ENCODE data around the gene PDCD4. TPM values are rescaled to one million over a fixed set of nuclear protein-coding genes. Genes with fewer than 3 reads are reported as not detected.

The PDCD4 gene
- total and polyA plus RNA-seq, 2 of the 8 experiments (the other 6 are each of a cell fraction or from before 2014, with no cell fraction given): 3.3 to 26.8 TPM

DNA sequence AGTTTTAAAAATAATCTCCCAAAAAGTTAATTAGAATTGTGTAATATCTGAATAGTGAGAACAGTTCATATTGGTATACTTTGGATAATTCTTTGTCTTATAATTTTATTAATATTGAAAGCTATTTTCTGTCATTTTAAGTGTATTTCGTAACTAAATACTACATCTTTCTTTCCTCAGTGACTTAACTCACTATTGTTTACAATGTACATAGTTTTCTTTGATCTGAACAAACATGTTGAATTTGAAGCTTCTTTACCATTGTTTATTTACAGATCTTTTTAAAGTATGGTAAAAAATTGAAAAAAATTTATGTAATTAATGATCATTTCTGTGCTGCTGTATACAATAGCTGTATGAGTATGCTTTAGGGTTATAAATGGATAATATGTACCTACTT lies 5.1 kb downstream of the PDCD4 start (continued):
- TF ChIP-seq, protein P1, sequence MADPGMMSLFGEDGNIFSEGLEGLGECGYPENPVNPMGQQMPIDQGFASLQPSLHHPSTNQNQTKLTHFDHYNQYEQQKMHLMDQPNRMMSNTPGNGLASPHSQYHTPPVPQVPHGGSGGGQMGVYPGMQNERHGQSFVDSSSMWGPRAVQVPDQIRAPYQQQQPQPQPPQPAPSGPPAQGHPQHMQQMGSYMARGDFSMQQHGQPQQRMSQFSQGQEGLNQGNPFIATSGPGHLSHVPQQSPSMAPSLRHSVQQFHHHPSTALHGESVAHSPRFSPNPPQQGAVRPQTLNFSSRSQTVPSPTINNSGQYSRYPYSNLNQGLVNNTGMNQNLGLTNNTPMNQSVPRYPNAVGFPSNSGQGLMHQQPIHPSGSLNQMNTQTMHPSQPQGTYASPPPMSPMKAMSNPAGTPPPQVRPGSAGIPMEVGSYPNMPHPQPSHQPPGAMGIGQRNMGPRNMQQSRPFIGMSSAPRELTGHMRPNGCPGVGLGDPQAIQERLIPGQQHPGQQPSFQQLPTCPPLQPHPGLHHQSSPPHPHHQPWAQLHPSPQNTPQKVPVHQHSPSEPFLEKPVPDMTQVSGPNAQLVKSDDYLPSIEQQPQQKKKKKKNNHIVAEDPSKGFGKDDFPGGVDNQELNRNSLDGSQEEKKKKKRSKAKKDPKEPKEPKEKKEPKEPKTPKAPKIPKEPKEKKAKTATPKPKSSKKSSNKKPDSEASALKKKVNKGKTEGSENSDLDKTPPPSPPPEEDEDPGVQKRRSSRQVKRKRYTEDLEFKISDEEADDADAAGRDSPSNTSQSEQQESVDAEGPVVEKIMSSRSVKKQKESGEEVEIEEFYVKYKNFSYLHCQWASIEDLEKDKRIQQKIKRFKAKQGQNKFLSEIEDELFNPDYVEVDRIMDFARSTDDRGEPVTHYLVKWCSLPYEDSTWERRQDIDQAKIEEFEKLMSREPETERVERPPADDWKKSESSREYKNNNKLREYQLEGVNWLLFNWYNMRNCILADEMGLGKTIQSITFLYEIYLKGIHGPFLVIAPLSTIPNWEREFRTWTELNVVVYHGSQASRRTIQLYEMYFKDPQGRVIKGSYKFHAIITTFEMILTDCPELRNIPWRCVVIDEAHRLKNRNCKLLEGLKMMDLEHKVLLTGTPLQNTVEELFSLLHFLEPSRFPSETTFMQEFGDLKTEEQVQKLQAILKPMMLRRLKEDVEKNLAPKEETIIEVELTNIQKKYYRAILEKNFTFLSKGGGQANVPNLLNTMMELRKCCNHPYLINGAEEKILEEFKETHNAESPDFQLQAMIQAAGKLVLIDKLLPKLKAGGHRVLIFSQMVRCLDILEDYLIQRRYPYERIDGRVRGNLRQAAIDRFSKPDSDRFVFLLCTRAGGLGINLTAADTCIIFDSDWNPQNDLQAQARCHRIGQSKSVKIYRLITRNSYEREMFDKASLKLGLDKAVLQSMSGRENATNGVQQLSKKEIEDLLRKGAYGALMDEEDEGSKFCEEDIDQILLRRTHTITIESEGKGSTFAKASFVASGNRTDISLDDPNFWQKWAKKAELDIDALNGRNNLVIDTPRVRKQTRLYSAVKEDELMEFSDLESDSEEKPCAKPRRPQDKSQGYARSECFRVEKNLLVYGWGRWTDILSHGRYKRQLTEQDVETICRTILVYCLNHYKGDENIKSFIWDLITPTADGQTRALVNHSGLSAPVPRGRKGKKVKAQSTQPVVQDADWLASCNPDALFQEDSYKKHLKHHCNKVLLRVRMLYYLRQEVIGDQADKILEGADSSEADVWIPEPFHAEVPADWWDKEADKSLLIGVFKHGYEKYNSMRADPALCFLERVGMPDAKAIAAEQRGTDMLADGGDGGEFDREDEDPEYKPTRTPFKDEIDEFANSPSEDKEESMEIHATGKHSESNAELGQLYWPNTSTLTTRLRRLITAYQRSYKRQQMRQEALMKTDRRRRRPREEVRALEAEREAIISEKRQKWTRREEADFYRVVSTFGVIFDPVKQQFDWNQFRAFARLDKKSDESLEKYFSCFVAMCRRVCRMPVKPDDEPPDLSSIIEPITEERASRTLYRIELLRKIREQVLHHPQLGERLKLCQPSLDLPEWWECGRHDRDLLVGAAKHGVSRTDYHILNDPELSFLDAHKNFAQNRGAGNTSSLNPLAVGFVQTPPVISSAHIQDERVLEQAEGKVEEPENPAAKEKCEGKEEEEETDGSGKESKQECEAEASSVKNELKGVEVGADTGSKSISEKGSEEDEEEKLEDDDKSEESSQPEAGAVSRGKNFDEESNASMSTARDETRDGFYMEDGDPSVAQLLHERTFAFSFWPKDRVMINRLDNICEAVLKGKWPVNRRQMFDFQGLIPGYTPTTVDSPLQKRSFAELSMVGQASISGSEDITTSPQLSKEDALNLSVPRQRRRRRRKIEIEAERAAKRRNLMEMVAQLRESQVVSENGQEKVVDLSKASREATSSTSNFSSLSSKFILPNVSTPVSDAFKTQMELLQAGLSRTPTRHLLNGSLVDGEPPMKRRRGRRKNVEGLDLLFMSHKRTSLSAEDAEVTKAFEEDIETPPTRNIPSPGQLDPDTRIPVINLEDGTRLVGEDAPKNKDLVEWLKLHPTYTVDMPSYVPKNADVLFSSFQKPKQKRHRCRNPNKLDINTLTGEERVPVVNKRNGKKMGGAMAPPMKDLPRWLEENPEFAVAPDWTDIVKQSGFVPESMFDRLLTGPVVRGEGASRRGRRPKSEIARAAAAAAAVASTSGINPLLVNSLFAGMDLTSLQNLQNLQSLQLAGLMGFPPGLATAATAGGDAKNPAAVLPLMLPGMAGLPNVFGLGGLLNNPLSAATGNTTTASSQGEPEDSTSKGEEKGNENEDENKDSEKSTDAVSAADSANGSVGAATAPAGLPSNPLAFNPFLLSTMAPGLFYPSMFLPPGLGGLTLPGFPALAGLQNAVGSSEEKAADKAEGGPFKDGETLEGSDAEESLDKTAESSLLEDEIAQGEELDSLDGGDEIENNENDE (IDR thresholded peaks at IDR 0.05; ENCODE audit: insufficient replicate concordance, low read length): no peak
- TF ChIP-seq CREB1 (IDR thresholded peaks at IDR 0.05): no peak
- no peak for TF ChIP-seq CTBP2 (IDR thresholded peaks at IDR 0.05; ENCODE audit: borderline replicate concordance, insufficient read depth, insufficient read length, low read length)
- TF ChIP-seq TCF12 (IDR thresholded peaks at IDR 0.05; ENCODE audit: low read depth, low read length): no peak
- TF ChIP-seq TAF1 (IDR thresholded peaks at IDR 0.05; ENCODE audit: low read depth, low read length): no peak
- TF ChIP-seq SIX5 (IDR thresholded peaks at IDR 0.05; ENCODE audit: low read depth, low read length): no peak
- no peak for TF ChIP-seq FOSL1 (IDR thresholded peaks at IDR 0.05; ENCODE audit: insufficient read depth, low read depth, low read length)
- no peak for TF ChIP-seq KDM5A (IDR thresholded peaks at IDR 0.05; ENCODE audit: low read length)
